NCI-H2227 treated with DMSO at 0.1 percent for 48 hours (cell line): ENCODE results near the gene MGAT4C.
A peak's percentile ranks its signal among the peaks of the same experiment; 100 is the strongest.
"Not testable (repeated sequence)": the region's sequence is repeated elsewhere in the genome, so short reads cannot be mapped to it uniquely, and the experiment has no call there.

Experiments used
- DNase-seq: peaks from one replicate; lab custom pipeline; 2025; lab: John Stamatoyannopoulos, UW

The MGAT4C gene

GRCh38 chr12:86256163-86256562, at the start of gene MGAT4C:
TSS of gene MGAT4C (minus strand) at chr12:86256391.
- peak; percentile 94 for DNase-seq

GRCh38 chr12:86296396-86296795, 40.2 kb upstream of the MGAT4C start:
- DNase-seq = not testable (repeated sequence)

GRCh38 chr12:86293682-86294240, 37.6 kb upstream of the MGAT4C start:
- no peak for DNase-seq

- DNase-seq = no peak
Observed at GRCh38 chr12:86292480-86292879, 36.3 kb upstream of the MGAT4C start.

- no peak for DNase-seq
Observed at GRCh38 chr12:86290615-86291014, 34.4 kb upstream of the MGAT4C start.

GRCh38 chr12:86286119-86286518, 29.9 kb upstream of the MGAT4C start:
- no peak for DNase-seq

GRCh38 chr12:86283620-86284019, 27.4 kb upstream of the MGAT4C start:
- no peak for DNase-seq

- DNase-seq = no peak
Observed at GRCh38 chr12:86275356-86275755, 19.2 kb upstream of the MGAT4C start.

- no peak for DNase-seq
Observed at GRCh38 chr12:86265329-86265695, 9.1 kb upstream of the MGAT4C start.

GRCh38 chr12:86264451-86265328, 8.5 kb upstream of the MGAT4C start:
- DNase-seq = peak; percentile 44

- no peak for DNase-seq
Observed at GRCh38 chr12:86261578-86261977, 5.4 kb upstream of the MGAT4C start.

- no peak for DNase-seq
Observed at GRCh38 chr12:86261142-86261541, 5.0 kb upstream of the MGAT4C start.

GRCh38 chr12:86260183-86260582, 4.0 kb upstream of the MGAT4C start:
- no peak for DNase-seq

- DNase-seq = peak; percentile 76
Observed at GRCh38 chr12:86257134-86257533, 943 bp upstream of the MGAT4C start.

- peak; percentile 33 for DNase-seq
Observed at GRCh38 chr12:86254399-86255107, 1.6 kb downstream of the MGAT4C start.

- no peak for DNase-seq
Observed at GRCh38 chr12:86249851-86250250, 6.3 kb downstream of the MGAT4C start.

- no peak for DNase-seq
Observed at GRCh38 chr12:86249276-86249675, 6.9 kb downstream of the MGAT4C start.

- no peak for DNase-seq
Observed at GRCh38 chr12:86247871-86248270, 8.3 kb downstream of the MGAT4C start.

GRCh38 chr12:86241600-86241999, 14.6 kb downstream of the MGAT4C start:
- DNase-seq = no peak

- peak; percentile 27 for DNase-seq
Observed at GRCh38 chr12:86234316-86234855, 21.8 kb downstream of the MGAT4C start.

GRCh38 chr12:86233126-86233525, 23.1 kb downstream of the MGAT4C start:
- peak; percentile 57 for DNase-seq

GRCh38 chr12:86230516-86231146, 25.6 kb downstream of the MGAT4C start:
- peak; percentile 28 for DNase-seq
